ENCODE data around the gene PSMF1. TPM values are rescaled to one million over a fixed set of nuclear protein-coding genes. Genes with fewer than 3 reads are reported as not detected.

Gene PSMF1
- total and polyA plus RNA-seq, 2 experiments from 2014 or later = 73.7 to 84.2 TPM

DNA sequence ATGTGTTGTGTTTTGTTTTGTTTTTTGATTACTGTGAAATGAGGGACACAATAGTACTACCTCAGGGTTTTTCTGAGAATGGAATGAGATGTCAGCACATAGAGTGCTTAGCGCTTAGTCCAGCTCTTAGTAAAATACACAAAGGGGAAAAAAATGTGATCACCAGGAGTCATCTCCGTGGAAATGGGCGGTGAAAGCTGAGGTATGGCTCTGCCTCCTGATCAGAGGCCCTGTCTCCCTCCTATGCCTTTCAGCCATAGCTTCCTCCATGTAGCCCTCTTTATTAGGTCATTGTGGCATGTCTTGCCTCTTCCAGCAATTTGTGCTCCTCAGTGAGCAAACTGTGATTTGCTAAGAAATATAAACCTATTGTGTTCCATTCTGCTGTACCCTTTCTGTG lies 13.0 kb downstream of the PSMF1 start:
- no peak for DNase-seq (ENCODE audit: low spot score)
- peaks cover 35% of the 10 kb centered on the region for H3K36me3 ChIP-seq (ENCODE audit: insufficient read depth)
- H3K4me2 ChIP-seq = no peak overlapping the region
- no peak overlapping the region for H3K4me3 Mint-ChIP-seq
- H4K20me1 ChIP-seq (replicated peaks; ENCODE audit: insufficient read depth) = peaks cover 10% of the 10 kb centered on the region; the same call in 1 of the 2 replicates
- TF ChIP-seq ZNF462 (CRISPR knock-in tag; IDR thresholded peaks at IDR 0.05) (no peak), EZH2phosphoT487 (IDR thresholded peaks at IDR 0.05; ENCODE audit: unreplicated experiment) (no peak), CREB1 (CRISPR knock-in tag; IDR thresholded peaks at IDR 0.05; ENCODE audit: low read depth) (no peak), EZH2 (IDR thresholded peaks at IDR 0.05; ENCODE audit: low read depth, unreplicated experiment) (no peak), ZNF114 (CRISPR knock-in tag; IDR thresholded peaks at IDR 0.05) (no peak), NANOG (IDR thresholded peaks at IDR 0.05; ENCODE audit: borderline replicate concordance) (no peak), STAT1 (IDR thresholded peaks at IDR 0.05; ENCODE audit: unreplicated experiment) (no peak), JUNB (IDR thresholded peaks at IDR 0.05; ENCODE audit: unreplicated experiment) (no peak), ETS1 (IDR thresholded peaks at IDR 0.05) (no peak), ZNF331 (CRISPR knock-in tag; IDR thresholded peaks at IDR 0.05; ENCODE audit: low read depth) (no peak), POLR2AphosphoS5 (IDR thresholded peaks at IDR 0.05; ENCODE audit: low read depth) (no peak)
- TF ChIP-seq, protein P1, sequence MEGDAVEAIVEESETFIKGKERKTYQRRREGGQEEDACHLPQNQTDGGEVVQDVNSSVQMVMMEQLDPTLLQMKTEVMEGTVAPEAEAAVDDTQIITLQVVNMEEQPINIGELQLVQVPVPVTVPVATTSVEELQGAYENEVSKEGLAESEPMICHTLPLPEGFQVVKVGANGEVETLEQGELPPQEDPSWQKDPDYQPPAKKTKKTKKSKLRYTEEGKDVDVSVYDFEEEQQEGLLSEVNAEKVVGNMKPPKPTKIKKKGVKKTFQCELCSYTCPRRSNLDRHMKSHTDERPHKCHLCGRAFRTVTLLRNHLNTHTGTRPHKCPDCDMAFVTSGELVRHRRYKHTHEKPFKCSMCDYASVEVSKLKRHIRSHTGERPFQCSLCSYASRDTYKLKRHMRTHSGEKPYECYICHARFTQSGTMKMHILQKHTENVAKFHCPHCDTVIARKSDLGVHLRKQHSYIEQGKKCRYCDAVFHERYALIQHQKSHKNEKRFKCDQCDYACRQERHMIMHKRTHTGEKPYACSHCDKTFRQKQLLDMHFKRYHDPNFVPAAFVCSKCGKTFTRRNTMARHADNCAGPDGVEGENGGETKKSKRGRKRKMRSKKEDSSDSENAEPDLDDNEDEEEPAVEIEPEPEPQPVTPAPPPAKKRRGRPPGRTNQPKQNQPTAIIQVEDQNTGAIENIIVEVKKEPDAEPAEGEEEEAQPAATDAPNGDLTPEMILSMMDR (conservative IDR thresholded peaks at IDR 0.05; ENCODE audit: low read depth in 2 of 2) = no peak
- TF ChIP-seq, protein P2, sequence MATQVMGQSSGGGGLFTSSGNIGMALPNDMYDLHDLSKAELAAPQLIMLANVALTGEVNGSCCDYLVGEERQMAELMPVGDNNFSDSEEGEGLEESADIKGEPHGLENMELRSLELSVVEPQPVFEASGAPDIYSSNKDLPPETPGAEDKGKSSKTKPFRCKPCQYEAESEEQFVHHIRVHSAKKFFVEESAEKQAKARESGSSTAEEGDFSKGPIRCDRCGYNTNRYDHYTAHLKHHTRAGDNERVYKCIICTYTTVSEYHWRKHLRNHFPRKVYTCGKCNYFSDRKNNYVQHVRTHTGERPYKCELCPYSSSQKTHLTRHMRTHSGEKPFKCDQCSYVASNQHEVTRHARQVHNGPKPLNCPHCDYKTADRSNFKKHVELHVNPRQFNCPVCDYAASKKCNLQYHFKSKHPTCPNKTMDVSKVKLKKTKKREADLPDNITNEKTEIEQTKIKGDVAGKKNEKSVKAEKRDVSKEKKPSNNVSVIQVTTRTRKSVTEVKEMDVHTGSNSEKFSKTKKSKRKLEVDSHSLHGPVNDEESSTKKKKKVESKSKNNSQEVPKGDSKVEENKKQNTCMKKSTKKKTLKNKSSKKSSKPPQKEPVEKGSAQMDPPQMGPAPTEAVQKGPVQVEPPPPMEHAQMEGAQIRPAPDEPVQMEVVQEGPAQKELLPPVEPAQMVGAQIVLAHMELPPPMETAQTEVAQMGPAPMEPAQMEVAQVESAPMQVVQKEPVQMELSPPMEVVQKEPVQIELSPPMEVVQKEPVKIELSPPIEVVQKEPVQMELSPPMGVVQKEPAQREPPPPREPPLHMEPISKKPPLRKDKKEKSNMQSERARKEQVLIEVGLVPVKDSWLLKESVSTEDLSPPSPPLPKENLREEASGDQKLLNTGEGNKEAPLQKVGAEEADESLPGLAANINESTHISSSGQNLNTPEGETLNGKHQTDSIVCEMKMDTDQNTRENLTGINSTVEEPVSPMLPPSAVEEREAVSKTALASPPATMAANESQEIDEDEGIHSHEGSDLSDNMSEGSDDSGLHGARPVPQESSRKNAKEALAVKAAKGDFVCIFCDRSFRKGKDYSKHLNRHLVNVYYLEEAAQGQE (IDR thresholded peaks at IDR 0.05; ENCODE audit: unreplicated experiment) = no peak
- H3K27me3 ChIP-seq (ENCODE audit: insufficient read depth) = no peaks in the 10 kb centered on the region
- H3K36me3 Mint-ChIP-seq (ENCODE audit: low read depth) = peaks cover 77% of the 10 kb centered on the region
- H3K4me1 ChIP-seq (ENCODE audit: insufficient read depth) = no peaks in the 10 kb centered on the region
- no peaks in the 10 kb centered on the region for H3K27me3 Mint-ChIP-seq (ENCODE audit: insufficient read depth, low read depth, poor library complexity)
- peaks cover 32% of the 10 kb centered on the region for H3K79me2 ChIP-seq (replicated peaks; ENCODE audit: insufficient read depth)
- H3K9me3 Mint-ChIP-seq = no peaks in the 10 kb centered on the region; the same call in 2 of the 3 replicates
- H3K27ac ChIP-seq (ENCODE audit: low read depth) = no peak overlapping the region
- H2AFZ ChIP-seq = no peak overlapping the region
- H3K9me2 ChIP-seq (ENCODE audit: insufficient read depth) = no peaks in the 10 kb centered on the region
- no peak overlapping the region for H3K4me3 ChIP-seq
- H3K27ac Mint-ChIP-seq = no peak overlapping the region
- H3K4me1 Mint-ChIP-seq = no peaks in the 10 kb centered on the region
- H3F3A ChIP-seq (replicated peaks; ENCODE audit: low read depth) = no peaks in the 10 kb centered on the region
- no peak for ATAC-seq
